Amygdala (tissue), 56 donors: ENCODE results near the gene OMA1.

Source experiments
- DNase-seq, 56 donors: peaks; one replicate each; lab custom pipeline; 2025; lab: John Stamatoyannopoulos, UW

The OMA1 gene

DNA sequence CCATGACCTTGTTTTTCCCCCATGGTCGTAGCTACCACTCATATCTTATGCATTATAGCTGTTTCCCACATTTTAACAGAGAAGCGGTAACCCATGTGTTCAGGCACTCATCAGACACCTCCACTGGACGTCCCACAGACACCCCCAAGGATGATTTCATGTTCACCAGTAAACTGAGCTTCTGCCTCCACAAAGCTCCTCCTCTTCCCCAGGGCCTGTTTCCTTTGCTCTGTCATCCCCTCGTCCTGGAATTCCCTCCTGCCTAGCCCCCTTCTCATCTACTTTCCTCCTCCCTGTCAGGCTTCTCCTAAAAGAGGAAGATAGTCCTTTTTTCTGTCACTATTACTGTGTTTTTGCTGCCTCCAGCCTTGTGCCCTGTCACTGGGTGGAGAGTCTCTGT lies 111.2 kb downstream of the OMA1 start:
- DNase-seq: no peak

DNA sequence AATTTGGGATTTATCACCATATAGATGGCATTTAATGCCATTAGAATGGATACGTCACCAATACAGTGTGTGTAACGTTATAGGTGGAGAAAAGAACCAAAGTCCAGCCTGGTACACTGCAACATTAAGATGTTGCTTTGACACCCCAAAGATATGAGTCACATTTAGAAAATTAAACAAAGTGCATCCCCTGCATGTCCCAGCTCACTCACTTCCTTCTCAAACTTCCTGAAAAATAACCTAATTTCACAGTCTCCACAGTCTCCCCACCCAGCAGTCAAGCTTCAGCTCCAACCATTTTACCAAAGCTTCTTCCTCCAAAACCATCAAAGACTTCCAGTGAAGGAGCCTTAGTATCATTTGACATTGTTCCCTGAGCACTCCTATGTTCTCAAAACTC lies 111.9 kb downstream of the OMA1 start:
- DNase-seq: no peak

DNA sequence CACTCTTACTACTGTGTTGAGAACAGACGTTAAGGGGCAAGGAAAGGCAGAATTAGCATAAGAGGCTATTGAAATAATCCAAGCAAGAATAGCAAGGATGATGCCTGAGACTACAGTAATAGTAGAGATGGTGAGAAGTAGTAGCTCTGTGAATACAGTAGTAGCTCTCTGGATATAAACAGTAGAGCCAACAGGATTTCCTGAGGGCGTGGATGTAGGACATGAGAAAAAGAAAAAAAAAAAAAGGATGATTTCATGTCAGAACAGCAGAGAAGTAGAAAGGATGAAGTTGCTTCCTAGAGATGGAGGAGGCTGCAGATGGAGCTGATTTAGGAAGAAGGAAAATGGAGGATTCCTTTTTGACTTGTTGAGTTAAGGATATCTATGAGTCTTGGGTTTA lies 112.3 kb downstream of the OMA1 start:
- DNase-seq: no peak

DNA sequence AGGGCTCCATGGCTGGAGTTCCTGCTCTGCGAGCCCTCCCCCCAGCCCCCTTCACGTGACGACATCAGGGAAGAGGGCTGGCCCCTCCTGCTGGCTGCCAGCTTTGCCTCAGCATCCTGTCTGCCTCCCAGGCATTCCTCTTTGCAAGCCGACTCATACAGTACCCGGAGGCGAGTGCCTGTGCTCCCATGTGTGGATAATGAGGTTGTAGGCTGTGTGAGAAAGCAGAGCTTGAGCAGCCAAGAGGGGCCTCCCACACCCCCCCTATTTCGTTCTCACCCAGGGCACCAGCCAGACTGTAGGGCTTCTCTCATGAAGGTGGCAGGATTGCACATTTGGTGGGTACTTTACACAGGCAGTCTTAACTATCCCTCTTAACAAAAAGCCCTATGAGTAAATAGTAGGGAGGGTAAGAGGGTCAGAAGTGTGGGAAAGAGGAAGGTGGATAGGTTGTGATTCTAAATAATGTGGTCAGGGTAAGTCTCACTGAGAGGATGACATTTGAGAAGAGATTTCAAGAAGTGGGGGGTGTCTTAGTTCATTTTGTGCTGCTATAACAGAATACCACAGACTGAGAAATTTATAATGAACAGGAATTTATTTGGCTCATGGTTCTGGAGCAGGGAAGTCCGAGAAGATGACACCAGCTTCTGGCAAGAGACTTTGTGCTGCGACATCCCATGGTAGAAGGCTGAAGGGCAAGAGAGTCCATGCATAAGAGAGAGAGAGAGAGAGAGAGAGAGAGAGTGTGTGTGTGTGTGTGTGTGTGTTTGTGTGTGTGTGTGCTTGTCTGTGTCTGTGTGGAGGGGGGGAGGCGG lies 113.5 kb downstream of the OMA1 start:
- peak in 24 of 56 donors; percentile 2 to 38 (median 13) for DNase-seq

DNA sequence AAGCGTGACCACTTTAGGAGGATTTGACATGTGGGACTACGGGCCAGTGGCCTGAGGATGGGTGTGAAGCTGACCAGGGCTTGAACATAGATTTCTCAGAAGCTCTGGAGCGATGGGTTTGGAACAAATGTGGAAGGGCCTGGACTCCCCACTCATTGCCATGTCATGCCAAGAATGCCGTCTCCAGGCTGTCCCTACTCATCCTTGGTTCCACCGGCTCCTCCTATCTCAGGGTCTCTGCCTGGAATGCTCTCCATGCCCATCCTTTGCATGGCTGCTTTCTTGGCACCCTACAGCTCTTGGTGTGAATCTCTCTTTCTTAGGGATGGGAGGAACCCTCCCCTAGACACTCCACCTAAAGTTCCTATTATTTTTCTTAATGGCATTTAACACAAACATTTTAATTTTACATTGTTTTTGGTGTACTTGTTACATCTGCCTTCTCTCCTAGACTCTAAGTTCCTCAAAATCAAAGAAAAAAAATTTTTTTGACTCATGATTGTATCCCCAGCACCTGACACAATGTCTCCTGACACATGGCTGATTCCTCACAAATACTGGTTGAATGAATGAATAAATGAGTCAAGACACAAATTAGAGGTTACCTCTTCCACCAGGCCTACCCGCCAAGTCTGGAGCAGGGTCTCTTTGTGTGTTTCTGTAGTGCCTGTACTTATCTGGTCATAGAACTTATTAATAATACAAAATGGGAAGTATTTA lies 114.5 kb downstream of the OMA1 start:
- no peak for DNase-seq
